Glomerular visceral epithelial cell (primary cell): Measurements from ENCODE around the gene UCP1.
"Not testable (repeated sequence)": the region's sequence is repeated elsewhere in the genome, so short reads cannot be mapped to it uniquely, and the experiment has no call there.

ENCODE experiments used
- DNase-seq: peaks from one replicate; pipeline ENCODE4 v3.0.0-alpha.2; 2016; ENCODE audit errors: extremely low spot score

Gene UCP1

GRCh38 chr4:140533951-140534480 lies 34.7 kb downstream of the UCP1 start:
- no peak for DNase-seq

GRCh38 chr4:140529434-140529833 lies 39.3 kb downstream of the UCP1 start:
- DNase-seq, result no peak

GRCh38 chr4:140523857-140524742 lies 44.7 kb downstream of the UCP1 start, which contains the start of gene ELMOD2:
Gene ELMOD2, plus strand, starts transcription at chr4:140524168. Its CDS starts 1,261 bp downstream, at chr4:140525429.
- DNase-seq, result peak; percentile 98

DNA sequence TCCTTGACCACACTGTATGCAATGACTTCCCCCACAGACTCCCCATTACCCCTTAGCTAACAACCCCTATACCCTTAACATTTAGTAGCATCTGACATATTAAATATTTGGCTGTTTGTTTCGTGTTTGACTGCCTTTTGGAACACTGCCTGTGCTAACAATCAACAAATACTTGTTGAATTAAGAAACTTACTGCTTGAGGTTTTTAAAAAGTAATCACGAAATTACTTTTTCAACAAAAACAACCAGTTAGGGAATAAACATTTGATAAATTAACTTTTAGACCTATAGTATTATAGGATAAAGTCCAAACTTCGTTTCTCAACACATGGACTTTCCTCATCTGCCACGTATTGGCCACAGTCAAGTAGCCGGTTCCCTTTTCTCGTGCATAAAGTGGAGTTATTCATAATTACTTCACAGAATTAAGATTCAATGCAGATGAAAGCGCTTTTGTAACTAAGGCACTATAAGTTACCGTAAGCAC lies 45.3 kb downstream of the UCP1 start:
- DNase-seq, result no peak

DNA sequence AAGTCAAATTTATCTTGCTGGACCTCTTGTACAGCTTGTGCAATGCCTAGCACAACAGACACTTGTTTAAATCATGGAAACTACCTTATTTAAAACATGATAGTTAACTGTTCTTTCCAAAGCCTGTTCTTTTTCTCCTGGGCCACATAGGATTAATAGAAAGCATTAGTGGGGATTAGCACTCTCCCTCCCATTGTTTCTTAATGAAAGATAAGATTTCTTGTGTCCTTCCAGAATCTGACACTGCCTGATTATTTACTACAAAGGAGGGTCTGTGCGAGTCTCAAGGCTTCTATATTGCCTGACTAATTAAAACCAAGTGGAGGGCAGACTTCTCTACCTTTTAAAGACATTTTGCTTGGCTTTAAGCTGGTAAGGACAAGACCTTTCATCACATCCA lies 53.3 kb downstream of the UCP1 start:
- DNase-seq, result no peak

GRCh38 chr4:140513765-140514164 lies 55.0 kb downstream of the UCP1 start:
- not testable (repeated sequence) for DNase-seq
